NOMO-1 (cell line): ENCODE measurements around the gene NHLRC2.

Experiments used
- DNase-seq, 2 experiments: peaks; one replicate each; lab custom pipeline; 2025; ENCODE audit not compliant: unreplicated experiment in 2 of 2; lab: John Stamatoyannopoulos, UW

Gene NHLRC2

DNA sequence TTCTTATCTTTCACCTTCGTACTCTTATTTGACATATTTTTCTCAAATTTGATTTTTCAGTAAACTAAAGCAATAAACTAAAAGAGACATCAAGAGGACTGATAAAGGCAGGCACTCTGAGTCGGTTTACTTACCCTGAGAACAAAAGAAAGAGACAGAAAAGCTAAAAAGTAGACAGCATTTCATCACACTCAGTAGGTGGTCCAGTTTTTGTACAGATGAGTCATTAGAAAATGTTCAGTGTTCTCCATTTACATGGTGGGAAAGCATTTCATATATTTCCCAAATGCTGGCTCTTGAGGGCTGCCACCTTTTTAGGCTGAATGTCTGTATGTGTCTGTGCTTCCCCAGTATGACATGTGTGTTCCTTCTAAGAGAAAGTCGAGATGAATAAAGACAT, 52.7 kb downstream of the NHLRC2 start:
- DNase-seq: no peak

DNA sequence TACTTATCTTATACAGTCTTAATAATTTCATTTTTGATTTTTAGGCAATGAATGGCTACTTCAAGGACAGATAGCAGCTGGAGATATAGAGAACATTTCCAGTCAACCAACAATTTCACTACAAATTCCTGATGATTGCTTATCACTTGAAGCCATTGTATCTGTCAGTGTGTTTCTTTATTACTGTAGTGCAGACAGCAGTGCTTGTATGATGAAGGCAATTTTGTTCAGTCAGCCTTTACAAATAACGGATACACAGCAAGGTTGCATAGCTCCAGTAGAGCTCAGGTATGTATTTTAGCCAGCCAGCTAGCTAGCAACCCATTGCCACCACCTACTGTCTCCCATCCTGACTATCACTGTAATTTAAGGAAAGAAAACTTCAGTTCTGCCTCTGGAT, 53.8 kb downstream of the NHLRC2 start:
- DNase-seq: no peak

DNA sequence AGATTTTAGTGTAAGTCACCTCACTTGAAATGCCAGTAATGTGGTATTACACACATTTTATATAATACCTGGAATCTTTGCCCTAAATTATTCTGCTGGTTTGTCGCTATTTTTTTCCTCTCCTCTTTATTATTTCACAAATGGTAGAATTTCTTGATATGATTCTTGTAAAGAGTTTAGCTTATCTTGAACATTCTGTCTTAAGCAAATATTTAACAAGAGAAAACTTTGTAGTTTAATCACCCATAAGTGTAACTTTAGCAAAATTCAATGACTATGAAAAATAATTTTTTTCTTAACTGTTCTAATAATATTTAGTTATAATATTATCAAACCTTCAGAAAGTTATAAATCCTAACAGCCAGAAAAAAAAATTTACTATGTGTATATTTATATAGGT, 56.7 kb downstream of the NHLRC2 start:
- DNase-seq: no peak

DNA sequence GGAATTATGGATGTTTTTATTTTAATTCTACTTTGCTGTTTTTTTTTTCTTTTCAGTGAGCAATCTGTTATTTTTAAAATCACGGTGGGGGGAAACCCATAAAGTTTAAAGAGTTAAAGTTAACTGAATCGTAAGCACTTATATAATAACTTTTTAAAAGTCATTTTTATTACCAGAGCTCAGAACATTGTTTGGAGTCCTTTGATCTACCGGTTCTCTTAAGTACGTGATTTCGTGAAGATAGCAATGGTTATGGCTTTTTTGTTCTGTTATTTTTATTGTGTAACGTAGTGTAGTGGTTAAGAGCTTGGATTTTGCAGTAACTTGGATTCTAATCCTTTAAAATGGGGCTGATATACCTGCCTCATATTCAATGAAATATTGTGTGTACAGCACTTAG, 57.4 kb downstream of the NHLRC2 start:
- no peak for DNase-seq

DNA sequence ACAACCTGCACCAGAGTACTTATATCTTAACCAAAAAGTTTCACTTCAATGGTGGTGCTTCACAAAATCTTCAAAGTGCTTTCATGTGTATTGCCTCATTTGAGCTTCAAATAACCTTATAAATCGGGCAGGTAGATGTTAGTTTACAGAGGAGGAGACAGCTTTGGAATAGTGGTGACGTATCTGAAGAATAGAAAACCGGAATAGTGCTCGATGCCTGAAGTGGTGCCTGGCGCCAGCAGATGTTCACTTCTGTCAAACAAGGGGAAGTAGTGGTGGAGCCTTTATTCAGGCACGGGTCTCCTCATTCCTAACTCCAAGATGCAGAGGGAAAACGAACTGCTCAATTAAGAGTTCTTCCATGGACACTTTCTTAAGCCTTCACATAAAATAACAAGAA, 58.1 kb downstream of the NHLRC2 start:
- no peak for DNase-seq

DNA sequence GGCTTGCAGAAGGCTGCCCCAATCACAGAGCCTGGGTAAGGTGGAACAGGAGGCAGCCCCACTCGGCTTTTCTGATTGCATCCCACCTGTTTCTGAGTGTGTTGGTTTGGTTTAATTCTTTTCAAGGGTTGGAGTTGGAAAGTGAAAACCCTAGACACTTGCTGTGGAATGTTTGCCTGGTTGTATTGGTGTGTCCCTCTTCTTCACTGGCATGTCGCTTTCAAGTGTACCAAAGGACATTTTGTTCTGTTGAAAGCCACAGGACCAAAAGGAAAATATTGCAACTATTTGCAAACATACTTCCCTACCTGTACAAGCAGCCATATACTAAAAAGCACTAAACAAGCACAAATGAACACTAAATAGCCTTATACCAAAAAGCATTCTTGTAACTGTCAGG, 60.5 kb downstream of the NHLRC2 start:
- no peak for DNase-seq

DNA sequence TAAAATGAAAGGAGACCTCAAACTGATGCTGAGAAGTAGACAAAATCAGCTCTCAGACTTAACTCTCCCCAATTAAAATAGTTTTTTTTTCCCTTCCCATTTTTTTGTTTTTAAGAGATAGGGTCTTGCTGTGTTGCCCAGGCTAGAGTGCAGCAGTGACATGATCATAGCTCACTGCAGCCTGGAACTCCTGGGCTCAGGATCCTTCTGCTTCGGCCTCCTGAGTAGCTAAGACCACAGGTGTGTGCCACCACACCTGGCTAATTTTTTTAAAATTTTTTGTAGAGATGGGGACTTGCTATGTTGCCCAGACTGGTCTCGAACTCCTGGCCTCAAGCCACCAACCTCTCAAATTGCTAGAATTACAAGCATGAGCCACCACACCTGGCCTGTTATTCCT, 61.1 kb downstream of the NHLRC2 start:
- DNase-seq: no peak

DNA sequence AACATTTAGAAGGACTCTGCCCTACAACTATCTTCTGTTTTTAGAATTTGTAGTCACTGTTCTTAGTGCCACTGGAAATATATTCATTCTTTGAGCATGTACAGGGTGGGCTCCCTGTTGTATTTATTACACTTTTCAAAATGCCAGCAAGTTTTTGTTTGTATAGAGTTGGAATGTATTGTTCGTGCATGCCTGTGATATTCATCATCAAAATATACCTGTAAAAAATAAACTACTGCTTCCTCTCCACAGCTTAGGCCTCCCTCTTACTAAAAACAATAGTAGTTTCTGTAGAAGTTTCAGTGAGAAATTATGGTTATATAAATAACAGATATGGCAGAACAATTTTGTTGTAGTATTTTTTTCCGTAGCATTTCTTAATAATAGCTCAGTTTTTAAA, 61.6 kb downstream of the NHLRC2 start:
- DNase-seq: no peak

DNA sequence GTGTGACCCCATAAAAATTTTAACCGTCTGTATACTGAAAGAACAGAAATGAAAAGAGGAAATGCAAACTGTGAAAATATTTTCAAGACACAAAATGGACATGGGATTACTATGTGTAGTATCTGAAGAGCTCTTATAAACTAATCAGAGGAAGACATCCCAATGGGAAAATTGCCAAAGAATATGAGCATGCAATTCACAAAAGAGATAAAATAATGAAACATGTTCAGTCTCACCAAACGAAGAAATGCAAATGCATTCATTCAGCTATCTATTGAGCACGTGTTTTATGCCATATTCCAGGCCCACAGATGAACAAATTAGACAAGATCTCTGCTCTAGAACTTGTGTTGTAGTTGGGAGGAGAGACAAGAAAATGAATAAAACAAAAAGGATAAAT, 63.2 kb downstream of the NHLRC2 start:
- no peak for DNase-seq

DNA sequence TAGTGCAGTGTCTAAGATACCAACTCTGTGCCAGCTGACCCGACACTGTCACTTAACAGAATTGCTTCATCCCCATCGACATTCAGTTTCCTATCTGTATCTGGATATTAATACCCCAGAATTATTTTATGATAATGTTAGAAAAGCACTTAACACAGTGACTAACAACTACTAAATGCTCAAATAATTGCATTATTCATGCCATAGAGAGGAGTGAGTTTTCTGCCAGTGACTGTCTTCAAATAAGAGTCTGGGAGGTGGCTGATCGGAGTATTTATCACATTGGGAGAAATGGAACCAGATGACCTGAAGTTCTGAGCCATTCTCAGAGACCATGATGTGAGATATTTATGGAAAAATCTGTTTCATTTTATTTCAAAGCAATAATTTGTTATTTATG, 65.7 kb downstream of the NHLRC2 start:
- DNase-seq: no peak

DNA sequence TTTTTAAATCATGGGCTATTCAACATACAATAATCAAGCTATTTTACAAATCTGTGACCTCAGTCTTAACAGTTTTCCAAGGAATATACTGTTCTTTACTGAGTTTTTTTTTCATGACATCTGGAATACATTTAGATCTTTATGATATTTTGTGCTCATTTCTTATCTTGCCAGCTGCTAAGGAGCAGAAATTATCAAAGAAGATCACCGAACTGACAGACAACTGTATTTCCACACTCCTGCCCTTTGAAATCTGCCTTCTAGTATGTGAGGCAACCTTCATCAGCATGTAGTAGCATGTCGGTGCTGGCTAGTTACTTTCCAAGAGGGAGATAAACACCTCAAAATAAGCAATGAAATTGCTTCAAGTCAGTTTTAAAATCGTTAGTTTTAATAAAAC, 66.4 kb downstream of the NHLRC2 start:
- DNase-seq: peak in 1 of 2 experiments; percentile 7

DNA sequence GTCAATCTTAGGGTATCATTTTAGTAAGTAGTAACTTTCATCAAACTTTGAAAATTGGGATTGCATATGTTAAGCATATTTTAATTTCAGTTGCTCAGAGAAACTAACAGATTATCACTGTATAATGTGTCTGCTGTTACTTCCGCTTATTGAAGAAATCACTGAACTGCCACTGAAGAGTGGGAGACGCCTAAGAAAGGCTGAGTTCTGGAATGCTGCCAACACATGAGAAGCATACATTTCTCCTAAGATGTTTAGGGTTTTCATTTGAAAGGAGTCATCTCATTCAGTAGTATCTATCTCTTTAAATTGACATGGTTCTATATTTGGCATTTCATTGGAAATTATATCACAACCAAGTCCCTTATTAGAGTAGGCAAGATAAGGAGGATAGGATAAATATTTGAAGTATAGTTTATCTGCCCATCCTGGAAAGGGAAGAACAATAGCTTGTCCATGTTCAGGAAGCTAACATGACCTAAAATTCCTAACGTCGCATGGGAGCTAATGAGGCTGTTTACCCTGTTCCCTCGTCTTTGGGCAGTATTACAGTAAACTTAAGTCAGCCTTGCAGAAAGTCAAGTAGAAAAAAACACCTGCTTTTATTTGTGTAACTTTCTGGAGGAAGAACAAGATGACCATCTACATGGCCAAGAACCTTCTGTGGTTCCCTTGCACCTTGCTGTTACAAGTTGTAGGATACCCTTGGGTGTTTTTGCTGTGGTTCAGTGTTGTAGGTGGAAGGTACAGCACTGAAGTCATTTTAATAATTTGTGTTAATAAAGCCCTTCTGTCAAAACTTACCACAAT, 67.3 kb downstream of the NHLRC2 start:
- DNase-seq: no peak

DNA sequence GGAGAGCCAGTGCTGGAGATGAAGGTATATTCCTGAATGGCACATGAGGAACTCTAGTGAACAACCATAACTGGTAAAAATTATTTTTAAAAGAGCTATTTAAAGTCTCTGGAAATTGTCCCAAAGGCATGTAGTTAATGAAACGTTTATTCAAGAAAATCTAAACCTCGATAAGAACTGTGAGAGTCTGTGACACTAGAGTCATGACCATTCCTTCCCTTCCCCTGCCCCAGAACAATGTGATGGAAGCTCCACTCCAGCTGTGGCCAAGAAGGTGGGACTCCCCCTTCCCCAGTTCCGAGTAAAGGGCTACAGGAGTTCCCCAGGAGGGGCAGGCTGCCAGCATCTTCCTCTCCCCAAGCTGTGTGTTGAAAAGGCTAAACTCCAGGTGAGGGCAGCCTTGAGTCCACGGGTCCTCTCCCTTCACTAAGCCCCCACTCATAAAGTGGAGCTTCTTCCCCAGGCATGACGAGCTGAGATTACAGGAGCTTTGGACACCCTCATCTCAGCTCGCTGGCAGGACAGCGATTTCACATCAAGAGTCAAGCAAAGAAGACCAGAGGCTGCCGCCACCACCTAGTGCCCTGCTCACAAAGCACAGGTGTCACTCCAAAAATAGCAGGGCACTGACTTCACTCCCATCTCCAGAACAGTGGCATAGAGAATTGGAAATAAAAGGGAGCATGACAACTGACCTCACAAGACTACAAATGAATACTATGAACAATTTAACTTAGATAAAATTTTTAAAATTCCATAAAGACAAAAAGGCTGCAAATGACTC, 68.5 kb downstream of the NHLRC2 start:
- DNase-seq: no peak

DNA sequence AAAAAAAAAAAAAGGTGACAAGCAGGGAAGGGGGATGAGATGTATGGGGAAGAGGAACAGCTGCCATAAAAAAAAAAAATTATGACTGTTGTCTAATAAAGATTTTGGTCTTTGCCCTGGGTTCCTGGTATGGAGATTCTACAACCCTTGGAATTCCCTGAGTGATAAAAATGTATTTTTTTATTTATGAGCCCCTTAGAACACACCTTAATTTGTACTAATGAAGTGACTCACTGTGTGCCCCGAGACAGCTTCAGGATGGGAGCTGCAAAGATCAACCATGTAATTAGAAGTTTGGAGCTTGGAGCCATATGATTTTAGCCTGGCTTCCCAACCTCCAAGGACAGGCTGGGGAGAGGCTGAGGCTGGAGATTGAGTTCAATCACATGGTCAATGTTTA, 69.7 kb downstream of the NHLRC2 start:
- no peak for DNase-seq

DNA sequence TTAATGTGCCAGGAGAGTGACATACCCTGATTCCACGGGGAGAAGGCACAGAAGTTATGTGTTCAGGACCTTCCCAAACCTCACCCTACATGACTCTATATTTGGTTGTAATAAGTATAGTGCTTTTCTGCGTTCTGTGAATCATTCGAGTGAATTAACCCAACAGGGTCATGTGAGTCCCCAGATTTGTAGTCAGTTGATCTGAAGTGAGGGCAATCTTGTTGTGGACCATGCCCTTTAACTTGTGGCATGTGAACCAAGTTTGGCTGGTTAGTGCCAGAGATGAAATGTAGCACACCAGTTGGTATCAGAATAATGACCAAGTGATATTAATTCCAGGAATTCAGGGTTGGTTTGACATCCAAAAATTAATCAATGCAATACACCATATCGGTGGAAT, 70.2 kb downstream of the NHLRC2 start:
- DNase-seq: no peak

DNA sequence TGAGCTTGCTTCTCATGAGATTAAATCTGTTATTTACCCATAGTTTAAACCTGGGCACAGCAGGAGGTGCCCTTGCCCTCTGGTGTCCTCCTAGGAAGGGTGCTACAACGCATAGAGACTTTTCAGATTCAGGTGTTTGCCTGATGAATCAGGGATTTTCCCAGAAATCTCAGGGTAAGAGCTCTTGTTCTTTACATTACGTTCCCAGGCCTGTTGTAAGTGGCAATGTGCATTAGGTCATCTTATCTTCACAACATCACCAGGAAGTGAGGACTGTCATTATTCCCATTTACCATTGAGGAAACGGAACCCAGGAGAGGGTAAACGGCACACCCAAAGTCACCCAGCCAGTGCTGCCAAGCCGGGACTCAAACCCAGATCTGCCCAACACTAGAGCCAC, 73.0 kb downstream of the NHLRC2 start:
- DNase-seq: no peak

DNA sequence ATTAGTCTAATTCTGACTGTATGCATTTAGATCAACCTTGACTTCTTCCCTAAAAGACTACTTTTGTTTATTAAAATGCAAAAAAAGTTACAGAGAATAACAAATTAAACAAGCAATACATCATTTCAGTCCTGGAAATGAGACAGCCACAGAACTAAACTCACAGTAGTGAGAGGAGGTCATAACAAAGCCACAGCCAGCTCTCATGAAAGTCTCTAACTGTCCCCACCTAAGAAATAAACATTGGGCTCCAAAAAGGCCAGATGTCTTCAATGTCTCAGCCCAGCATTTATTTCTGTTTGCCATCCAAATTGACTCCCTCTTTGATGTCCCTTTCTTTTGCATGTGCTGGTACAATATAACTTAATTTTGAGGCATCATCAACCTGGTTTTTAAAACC, 74.4 kb downstream of the NHLRC2 start:
- peak in 1 of 2 experiments; percentile 15 for DNase-seq

DNA sequence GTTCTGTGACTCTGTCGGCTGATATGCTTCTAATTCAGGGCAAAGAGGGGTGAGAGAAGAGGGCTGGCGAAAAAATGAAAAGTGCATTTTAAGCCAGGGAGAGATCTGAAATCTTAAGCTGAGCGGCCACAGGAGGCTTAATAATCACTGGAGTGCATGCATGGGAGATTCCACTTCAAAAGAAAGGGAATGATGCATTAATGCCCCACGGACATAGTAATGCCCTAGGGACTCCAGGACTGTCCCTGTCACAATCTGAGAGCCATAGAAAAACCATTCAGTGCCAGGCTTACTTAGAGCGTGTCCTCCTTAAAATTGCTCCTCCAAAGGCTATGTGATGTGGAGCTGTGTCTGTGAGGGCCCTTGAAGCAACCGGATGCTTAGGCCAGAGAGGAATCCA, 75.1 kb downstream of the NHLRC2 start:
- DNase-seq: no peak

DNA sequence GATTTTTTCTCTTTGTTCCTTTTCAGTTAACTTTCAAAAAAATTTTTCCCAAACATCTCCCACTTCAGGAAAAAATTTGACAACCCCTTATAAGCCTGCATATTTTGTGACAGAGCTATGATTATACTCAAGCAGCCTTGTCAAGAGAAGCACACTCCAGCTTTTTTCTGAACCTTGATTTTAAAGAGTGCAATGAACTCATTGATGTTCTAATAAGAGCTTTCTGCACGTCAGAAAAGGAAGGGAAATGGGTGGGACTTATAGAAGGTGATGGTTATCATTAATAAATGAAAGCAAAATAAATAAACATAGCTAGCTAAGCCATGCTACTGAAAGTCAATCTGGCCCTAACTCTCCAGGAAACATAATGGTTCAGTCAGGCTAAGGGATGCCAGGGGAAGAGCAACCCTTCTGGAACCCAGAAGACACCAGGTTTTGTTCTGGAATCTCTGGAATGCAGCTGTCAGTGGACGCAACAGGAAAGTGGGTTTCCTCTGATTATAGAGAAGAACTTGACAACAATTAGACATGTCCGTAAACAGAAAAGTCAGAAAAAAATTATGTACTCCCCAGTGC, 76.1 kb downstream of the NHLRC2 start:
- no peak for DNase-seq

DNA sequence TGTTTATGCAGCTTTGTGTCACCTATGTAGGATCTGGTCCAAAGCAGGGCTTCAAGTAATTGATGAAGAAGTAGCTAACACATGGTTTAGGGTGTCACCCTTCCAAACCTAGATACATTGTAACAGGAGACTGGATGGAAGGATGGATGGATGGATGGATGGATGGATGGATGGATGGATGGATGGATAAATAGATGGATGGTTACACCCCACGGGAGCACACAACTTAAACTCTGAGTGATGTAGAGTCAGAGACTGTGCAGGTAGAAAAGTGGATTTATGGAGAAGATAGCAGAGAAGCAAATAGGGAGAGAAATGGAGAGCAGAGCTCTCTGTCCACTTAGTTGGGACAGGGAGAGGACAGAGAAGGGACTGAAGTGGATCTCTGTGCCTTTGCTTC, 78.4 kb downstream of the NHLRC2 start:
- DNase-seq: no peak

DNA sequence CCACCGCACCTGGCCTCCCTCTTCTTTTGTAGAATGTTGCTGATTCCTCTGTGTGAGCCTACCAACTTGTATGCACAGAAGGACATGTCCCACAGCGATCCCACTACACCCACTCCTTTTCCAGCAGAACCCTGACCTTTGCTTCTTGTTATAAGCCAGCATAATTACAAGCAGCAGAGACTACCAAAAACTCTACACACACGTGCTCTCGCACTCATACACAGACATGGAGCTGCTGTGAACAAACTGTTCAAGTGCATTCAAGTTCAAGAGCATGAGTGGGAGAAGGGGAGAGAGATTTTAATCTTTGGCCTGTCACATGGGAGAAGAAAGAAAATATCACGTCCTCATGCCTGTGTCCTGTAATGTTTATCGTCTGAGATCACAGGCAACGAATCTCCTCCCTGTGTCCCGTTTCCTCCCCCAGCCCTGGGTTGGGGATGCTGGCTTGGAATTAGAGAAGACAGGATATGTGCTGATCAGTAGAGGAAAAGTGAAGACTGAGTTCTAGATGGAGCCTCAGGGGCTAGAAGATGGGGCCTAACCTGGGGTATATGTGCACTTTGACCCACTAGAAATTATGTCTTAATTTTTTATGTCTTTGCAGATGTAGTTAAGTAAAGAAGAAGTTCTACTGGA, 79.6 kb downstream of the NHLRC2 start:
- DNase-seq: no peak
